ENCODE data around the gene CMA1. TPM values are rescaled to one million over a fixed set of nuclear protein-coding genes. Genes with fewer than 3 reads are reported as not detected.
A peak's percentile ranks its signal among the peaks of the same experiment; 100 is the strongest.
"Not testable (repeated sequence)": the region's sequence is repeated elsewhere in the genome, so short reads cannot be mapped to it uniquely, and the experiment has no call there.

CMA1 gene
- total and polyA plus RNA-seq, 2 of the 8 experiments (the other 6 are each of a cell fraction or from before 2014, with no cell fraction given), result not detected

DNA sequence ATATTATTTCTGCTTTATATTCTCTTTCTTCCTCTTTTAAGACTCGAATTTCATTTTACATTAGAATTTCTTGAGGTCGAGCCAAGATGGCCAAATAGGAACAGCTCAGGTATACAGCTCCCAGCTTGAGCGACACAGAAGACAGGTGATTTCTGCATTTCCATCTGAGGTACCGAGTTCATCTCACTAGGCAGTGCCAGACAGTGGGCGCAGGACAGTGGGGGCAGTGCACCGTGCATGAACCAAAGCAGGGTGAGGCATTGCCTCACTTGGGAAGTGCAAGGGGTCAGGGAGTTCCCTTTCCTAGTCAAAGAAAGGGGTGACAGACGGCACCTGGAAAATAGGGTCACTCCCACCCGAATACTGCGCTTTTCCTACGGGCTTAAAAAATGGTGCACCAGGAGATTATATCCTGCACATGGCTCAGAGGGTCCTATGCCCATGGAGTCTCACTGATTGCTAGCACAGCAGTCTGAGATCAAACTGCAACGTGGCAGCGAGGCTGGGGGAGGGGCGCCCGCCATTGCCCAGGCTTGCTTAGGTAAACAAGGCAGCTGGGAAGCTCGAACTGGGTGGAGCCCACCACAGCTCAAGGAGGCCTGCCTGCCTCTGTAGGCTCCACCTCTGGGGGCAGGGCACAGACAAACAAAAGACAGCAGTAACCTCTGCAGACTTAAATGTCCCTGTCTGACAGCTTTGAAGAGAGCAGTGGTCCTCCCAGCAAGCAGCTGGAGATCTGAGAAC is 18.0 kb upstream of the CMA1 start:
- peak in 1 of 2 experiments; percentile 48 for DNase-seq (ENCODE audit: low read depth in 1 of 2, low spot score in 2 of 2)
- H3K9me3 ChIP-seq (ENCODE audit: insufficient read depth in 2 of 2, low read depth in 1 of 2, low read length in 1 of 2); H3K4ac ChIP-seq (replicated peaks; ENCODE audit: insufficient read length, low read depth, low read length); H3K23me2 ChIP-seq (ENCODE audit: low read depth, low read length); H4K8ac ChIP-seq (ENCODE audit: extremely low read depth, insufficient read depth, low read length); H2BK20ac ChIP-seq (ENCODE audit: low read length); H4K5ac ChIP-seq (ENCODE audit: insufficient read length, low read depth, low read length); H3K9ac ChIP-seq (replicated peaks in 1 of 4; ENCODE audit: extremely low read depth in 1 of 4, low read depth in 3 of 4, low read length in 3 of 4); H3K36me3 ChIP-seq (ENCODE audit: control insufficient read depth in 2 of 4, insufficient read depth in 4 of 4, low read length in 3 of 4); H3K27ac ChIP-seq (ENCODE audit: low read depth, low read length); H2BK15ac ChIP-seq (ENCODE audit: low read length); POLR2A ChIA-PET (ENCODE audit: partially characterized antibody); H3K4me2 ChIP-seq (ENCODE audit: insufficient read depth in 1 of 2, low read depth in 2 of 2, low read length in 2 of 2); H3K4me3 ChIP-seq (ENCODE audit: extremely low read depth in 1 of 4, insufficient read depth in 2 of 4, low read depth in 3 of 4, low read length in 4 of 4); H2AK5ac ChIP-seq (ENCODE audit: low read depth, low read length); H4K91ac ChIP-seq (replicated peaks; ENCODE audit: insufficient read length, low read length); H3K4me1 ChIP-seq (replicated peaks in 1 of 4; ENCODE audit: control insufficient read depth in 3 of 4, insufficient read depth in 4 of 4, low read length in 3 of 4); H3K14ac ChIP-seq (ENCODE audit: insufficient read length); H2BK120ac ChIP-seq (replicated peaks; ENCODE audit: low read depth, low read length); H3K56ac ChIP-seq (replicated peaks; ENCODE audit: insufficient read length, low read depth, low read length); H4K20me1 ChIP-seq (replicated peaks in 1 of 2; ENCODE audit: control insufficient read depth in 1 of 2, insufficient read depth in 2 of 2, low read length in 2 of 2); H2BK12ac ChIP-seq (ENCODE audit: low read depth, low read length); H3K79me2 ChIP-seq (ENCODE audit: control insufficient read depth in 1 of 2, insufficient read depth in 2 of 2, low read length in 2 of 2); H2AFZ ChIP-seq (ENCODE audit: low read length); H3K27me3 ChIP-seq (replicated peaks in 1 of 4; ENCODE audit: control insufficient read depth in 3 of 4, extremely low read depth in 1 of 4, insufficient read depth in 3 of 4, low read length in 3 of 4); FAIRE-seq; H3K23ac ChIP-seq (ENCODE audit: insufficient read length); H3K79me1 ChIP-seq (ENCODE audit: low read depth, low read length): not testable (repeated sequence)
- WGBS, 2 experiments (ENCODE audit: extremely low coverage in 1 of 2, insufficient coverage in 1 of 2, insufficient read length in 1 of 2, insufficient replicate concordance in 2 of 2, low coverage in 1 of 2, low lambda C conversion rate in 2 of 2, missing lambda C conversion rate in 1 of 2), result 71% methylated on average over 15 of the region's 15 CpGs; no CpG with 5 or more reads in 1 of the 2 experiments
- Histone ChIP-seq H3K18ac (ENCODE audit: extremely low read depth, low read length) (peak overlapping the region; percentile 60; the same call in 1 of the 2 replicates), H2BK5ac (ENCODE audit: low read depth, low read length) (peak overlapping the region; percentile 35; the same call in 1 of the 2 replicates)
- CTCF ChIA-PET (ENCODE audit: partially characterized antibody), result interaction anchor here (0.6 kb wide), 1 partner anchor 117 kb away, joined by 3 read pairs; no protein-coding TSS in a partner anchor
- peak; percentile 41; the same call in 1 of the 2 replicates for TF ChIP-seq YY1 (IDR thresholded peaks at IDR 0.05; ENCODE audit: low read depth, low read length)

Measured in H1 (cell line).